ENCODE results near the gene COMMD8. TPM values are rescaled to one million over a fixed set of nuclear protein-coding genes. Genes with fewer than 3 reads are reported as not detected.

Gene COMMD8
- total RNA-seq, 1 donor from 2014 or later, result 13.8 TPM

GRCh38 chr4:47471591-47471990 lies 8.1 kb upstream of the COMMD8 start:
- no peak for DNase-seq

DNA sequence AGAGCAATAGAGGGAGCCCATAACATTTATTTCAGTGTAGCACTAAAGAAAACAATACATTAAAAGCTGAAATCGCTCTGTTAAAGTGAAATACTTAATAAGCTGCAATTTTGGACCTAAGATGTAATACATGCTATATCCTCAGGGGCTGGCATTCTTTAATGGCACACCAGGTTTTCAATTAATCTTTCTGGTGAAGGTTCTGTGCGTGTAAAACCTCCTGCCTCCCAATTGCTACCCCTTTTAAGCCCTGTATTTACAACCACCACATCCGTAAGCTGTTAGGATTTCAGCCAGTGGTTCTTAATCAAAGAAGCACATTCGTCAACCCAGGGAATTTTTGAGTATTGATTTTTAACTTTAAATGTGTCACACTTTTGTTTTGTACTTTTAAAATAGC lies 7.6 kb upstream of the COMMD8 start:
- no peak for DNase-seq

GRCh38 chr4:47469951-47470350 lies 6.4 kb upstream of the COMMD8 start:
- DNase-seq, result no peak

GRCh38 chr4:47468706-47469365 lies 5.3 kb upstream of the COMMD8 start:
- DNase-seq, result no peak

DNA sequence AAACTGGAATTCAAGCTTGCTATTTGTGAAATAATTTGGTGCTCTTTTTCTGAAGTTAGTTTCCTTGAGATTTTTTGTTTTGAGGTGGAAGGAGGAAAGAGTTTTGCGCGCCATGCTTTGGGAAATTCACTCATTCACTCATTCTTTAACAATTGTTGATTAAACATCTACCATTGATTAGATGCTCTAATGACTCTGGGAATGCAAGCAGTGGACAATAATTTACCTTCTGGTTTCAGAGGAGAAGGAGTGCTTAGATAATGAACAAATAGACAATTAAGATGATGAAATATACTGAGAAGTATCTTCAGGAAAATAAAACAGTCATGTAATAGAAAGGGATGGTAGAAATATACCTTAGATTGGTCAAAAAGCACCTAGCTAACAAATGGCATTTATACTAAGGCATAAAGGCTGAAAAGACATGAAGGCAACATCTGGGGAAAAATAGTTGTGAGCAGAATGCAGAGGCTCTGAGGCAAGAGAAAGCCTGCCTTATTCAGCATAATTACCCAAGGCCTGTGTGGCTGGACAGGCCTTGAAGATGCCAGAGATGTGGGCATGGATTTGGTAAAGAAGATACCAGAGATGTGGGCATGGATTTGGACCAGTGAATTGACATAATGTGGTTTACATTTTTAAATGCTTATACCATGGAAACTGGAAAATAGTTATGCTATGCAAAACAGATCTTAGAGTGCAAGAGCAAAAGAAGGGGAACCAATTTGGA lies 2.7 kb upstream of the COMMD8 start:
- DNase-seq, result no peak

GRCh38 chr4:47465004-47465403 lies 1.5 kb upstream of the COMMD8 start:
- no peak for DNase-seq

DNA sequence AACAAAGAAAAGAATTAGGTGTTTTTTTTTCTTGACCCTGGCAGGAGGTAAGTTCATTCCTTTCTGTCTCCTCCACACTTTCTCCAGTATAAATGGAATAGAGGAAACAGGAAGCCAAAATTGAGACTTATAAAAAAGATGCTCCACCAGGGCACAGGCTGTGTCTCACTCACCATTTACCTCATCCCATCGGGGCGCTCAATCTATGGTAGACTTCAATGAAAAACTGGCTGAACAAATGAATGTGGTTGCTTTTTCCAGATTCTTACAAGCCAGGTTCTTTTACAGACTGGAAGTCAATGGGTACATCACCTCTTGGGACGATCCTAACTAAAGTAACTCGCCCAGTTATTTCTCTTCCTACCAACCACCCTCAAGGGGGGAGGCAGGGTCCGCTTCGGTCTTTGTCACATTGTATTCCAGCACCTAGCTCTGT lies 685 bp downstream of the COMMD8 start:
- DNase-seq, result no peak

DNA sequence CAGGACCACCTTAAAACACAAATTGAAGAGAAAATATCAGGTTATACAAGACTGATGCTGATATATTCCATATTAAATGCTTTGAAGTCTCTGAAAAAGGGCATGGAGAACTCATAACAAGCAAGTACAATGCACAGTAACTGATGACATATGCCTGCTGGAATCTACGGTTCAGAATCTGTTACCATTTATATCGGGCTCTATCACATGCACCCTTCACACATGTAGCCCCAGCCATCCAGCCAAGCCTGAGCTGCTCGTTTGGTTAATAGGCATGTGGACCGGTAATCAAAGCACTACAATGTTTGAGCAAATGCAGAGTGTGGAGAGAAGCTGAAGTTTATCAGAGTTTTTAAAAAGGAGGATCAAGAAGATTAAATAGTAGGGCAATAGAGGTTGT lies 11.8 kb downstream of the COMMD8 start:
- DNase-seq, result peak; percentile 2

- no peak for DNase-seq
These were observed 19.5 kb downstream of the COMMD8 start for GRCh38 chr4:47444031-47444430.

DNA sequence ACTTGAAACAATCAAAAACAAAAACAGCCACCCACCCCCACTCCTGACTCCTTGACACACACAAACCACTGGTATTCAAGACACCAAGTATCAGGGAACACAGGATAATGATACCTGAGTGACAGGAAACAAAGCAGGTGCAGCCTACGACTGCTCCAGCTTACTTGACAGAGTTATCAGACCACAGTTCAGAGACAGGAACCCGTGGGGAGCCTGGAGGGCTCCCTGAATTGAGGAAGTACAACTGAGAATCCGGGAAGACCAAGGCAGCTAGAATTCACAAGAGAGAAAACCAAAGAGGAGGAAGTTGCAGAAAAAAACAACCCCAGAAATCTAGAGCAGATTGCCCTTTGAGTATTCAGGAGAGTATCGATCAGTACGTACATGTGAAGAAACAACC lies 20.5 kb downstream of the COMMD8 start:
- no peak for DNase-seq

GRCh38 chr4:47434931-47435330 lies 28.6 kb downstream of the COMMD8 start:
- DNase-seq, result no peak

- no peak for DNase-seq
These were observed 30.8 kb downstream of the COMMD8 start for GRCh38 chr4:47432749-47433148.

DNA sequence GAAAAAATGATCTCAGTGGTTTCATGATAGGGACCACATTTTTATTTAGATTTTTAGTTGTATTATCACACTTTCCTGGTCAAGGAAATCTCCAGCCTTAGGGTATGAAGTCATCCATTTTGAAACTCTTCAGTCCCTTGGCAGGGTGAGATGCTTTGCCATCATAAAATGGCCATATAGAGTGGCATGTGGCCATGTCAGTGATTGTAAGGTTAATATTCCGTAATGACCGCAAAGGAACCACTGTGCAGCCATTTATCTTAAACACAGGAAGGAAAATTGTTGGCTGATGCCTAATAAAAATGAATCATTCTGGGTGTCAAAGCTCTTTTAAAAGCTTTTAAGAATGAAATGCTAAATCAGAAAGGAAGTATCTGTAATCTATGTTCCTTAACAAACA lies 35.6 kb downstream of the COMMD8 start:
- DNase-seq, result no peak

DNA sequence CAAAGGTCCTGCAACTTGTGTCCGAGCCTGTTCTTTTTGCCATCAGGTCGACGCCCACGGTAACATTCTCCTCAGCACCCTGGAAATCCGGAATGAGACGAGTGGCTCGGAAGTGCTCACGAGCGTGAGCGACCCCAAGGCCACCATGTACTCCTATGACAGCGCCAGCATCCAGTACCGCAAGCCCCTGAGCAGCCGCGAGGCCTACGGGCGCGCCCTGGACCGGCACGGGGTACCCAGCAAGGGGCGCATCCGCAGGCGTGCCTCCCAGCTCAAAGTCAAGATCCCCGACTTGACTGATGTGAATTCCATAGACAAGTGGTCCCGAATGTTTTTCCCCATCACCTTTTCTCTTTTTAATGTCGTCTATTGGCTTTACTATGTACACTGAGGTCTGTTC lies 37.9 kb downstream of the COMMD8 start:
- no peak for DNase-seq

- DNase-seq, result no peak
These were observed 44.2 kb downstream of the COMMD8 start for GRCh38 chr4:47419296-47419695.

- DNase-seq, result no peak
These were observed 45.4 kb downstream of the COMMD8 start for GRCh38 chr4:47418147-47418546.

DNA sequence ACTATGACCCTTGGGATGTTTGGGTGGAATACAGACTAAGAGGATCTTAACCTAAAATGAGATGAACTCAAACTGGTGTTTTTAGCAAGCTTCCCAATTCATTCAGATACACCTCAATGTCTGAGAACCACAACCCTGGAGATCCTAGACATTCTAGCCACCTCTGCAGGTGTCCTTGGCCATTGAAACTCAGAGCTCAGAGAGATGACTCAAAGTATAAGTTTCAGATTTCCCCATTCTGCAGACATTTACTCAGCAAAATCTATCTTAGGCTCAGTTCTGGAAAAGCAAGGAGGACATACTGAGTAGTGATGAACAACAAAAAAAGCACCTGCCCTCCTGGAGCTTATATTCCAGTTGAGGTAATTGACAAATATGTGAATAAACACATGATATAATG lies 47.8 kb downstream of the COMMD8 start:
- no peak for DNase-seq

DNA sequence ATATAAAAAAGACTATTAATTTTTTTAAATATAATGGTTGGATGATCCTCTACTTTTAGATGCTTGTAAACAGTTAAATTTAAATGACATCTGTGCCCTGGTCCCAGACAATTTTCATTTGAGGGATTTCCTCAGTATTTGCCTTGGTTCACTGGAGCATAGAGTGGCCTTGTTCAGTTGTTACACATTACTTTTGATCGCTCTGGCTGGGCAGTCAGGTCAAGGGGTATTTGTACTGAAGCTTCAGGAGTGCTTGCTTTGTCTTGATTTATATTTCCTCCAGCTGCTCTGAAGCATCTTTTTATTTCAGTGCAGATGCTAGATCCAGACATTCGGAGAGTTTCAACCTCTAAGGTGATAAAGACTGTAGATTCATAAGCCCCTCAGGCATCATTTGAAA lies 50.0 kb downstream of the COMMD8 start:
- DNase-seq, result no peak

DNA sequence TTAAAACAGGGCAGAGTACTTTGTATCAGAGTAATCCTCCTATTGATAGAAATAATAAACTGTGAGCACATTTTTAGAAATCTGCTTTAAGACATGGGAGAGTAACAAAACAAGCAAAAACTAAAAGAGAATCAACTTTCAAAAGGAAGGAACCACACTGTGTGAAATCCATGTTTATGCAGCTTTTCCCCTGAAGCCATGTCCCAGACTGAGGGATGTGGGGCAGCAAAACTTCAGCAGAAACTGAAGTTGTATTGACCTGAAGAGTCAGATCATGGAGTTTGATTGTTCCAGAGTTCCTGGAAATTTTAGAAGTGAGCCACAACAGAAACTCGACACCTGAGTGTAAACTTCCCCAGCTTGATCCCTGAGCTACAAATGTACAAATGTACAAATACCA lies 53.2 kb downstream of the COMMD8 start:
- DNase-seq, result no peak

GRCh38 chr4:47406408-47406807 lies 57.1 kb downstream of the COMMD8 start:
- DNase-seq, result no peak
